Nephron (organoid): ENCODE measurements around the gene XPC.

Experiments used
- H3K27ac Mint-ChIP-seq, 3 experiments: 2 replicates each; pipeline ENCODE4 v1.8.0; 2020; ENCODE audit warnings: mixed read lengths in 3 of 3, mild to moderate bottlenecking in 2 of 3, moderate library complexity in 1 of 3
- H3K27me3 Mint-ChIP-seq: 2 replicates; pipeline ENCODE4 v1.8.0; 2021; ENCODE audit warnings: low read depth, mild to moderate bottlenecking, moderate library complexity, mixed read lengths
- H3K36me3 Mint-ChIP-seq: 2 replicates; pipeline ENCODE4 v1.8.0; 2020; ENCODE audit warnings: low read depth, mixed read lengths
- H3K4me1 Mint-ChIP-seq: 2 replicates; pipeline ENCODE4 v1.8.0; 2020; ENCODE audit warnings: mixed read lengths
- H3K4me3 Mint-ChIP-seq, 3 experiments: 2 replicates each; pipeline ENCODE4 v1.8.0; 2020; ENCODE audit warnings: mild to moderate bottlenecking in 3 of 3, mixed read lengths in 3 of 3, moderate library complexity in 2 of 3
- H3K9me3 Mint-ChIP-seq: 2 replicates; pipeline ENCODE4 v1.8.0; 2020; ENCODE audit warnings: mixed read lengths
- CTCF ChIP-seq, 3 experiments: fragments of 200-600 bp; sonication (generic); IDR thresholded peaks; one replicate each; pipeline ENCODE4 v1.5.0; 2021; ENCODE audit warnings: antibody characterized with exemption in 3 of 3; ENCODE audit not compliant: unreplicated experiment in 3 of 3

XPC gene

GRCh38 chr3:14097616-14098391 is 80.6 kb downstream of the XPC start:
- Mint-ChIP-seq H3K4me1 (no peaks in the 10 kb centered on the region), H3K36me3 (no peaks in the 10 kb centered on the region), H3K27ac (no peak overlapping the region), H3K27me3 (peaks cover 26% of the 10 kb centered on the region), H3K9me3 (peaks cover 11% of the 10 kb centered on the region), H3K4me3 (no peak overlapping the region)
- no peak for TF ChIP-seq CTCF (IDR thresholded peaks at IDR 0.05; ENCODE audit: unreplicated experiment in 3 of 3)

GRCh38 chr3:14096742-14097141 is 81.7 kb downstream of the XPC start:
- no peak overlapping the region for H3K27ac Mint-ChIP-seq
- H3K9me3 Mint-ChIP-seq: peaks cover 11% of the 10 kb centered on the region
- peaks cover 25% of the 10 kb centered on the region for H3K27me3 Mint-ChIP-seq
- no peak overlapping the region for H3K4me3 Mint-ChIP-seq
- no peaks in the 10 kb centered on the region for H3K4me1 Mint-ChIP-seq
- no peak for TF ChIP-seq CTCF (IDR thresholded peaks at IDR 0.05; ENCODE audit: unreplicated experiment in 3 of 3)
- no peaks in the 10 kb centered on the region for H3K36me3 Mint-ChIP-seq
